Smooth muscle cell (in vitro differentiated cells): Measurements from ENCODE around the gene PRKCE. TPM values are rescaled to one million over a fixed set of nuclear protein-coding genes. Genes with fewer than 3 reads are reported as not detected.

Source experiments
- DNase-seq: peaks from one replicate; lab custom pipeline; 2025; ENCODE audit not compliant: unreplicated experiment; lab: John Stamatoyannopoulos, UW
- H2AFZ ChIP-seq: fragments of 200-600 bp; sonication (generic); 2 replicates; pipeline ENCODE4 v1.6.0; 2016; ENCODE audit warnings: antibody characterized with exemption, low read depth, mild to moderate bottlenecking
- H3F3A ChIP-seq: fragments of 200-600 bp; sonication (generic); 2 replicates; pipeline ENCODE4 v1.6.0; 2017; ENCODE audit warnings: antibody characterized with exemption, low read depth
- H3K27ac ChIP-seq: fragments of 200-600 bp; sonication (generic); 2 replicates; pipeline ENCODE4 v1.5.1; 2016; ENCODE audit warnings: low read depth, mild to moderate bottlenecking
- H3K27me3 ChIP-seq: fragments of 200-600 bp; sonication (generic); 2 replicates; pipeline ENCODE4 v1.6.1; 2016; ENCODE audit warnings: low read depth, mild to moderate bottlenecking
- H3K36me3 ChIP-seq: fragments of 200-600 bp; sonication (generic); 2 replicates; pipeline ENCODE4 v1.5.1; 2016; ENCODE audit warnings: low read depth
- H3K4me1 ChIP-seq: fragments of 200-600 bp; sonication (generic); 2 replicates; pipeline ENCODE4 v1.5.1; 2016; ENCODE audit warnings: low read depth
- H3K4me2 ChIP-seq: fragments of 200-600 bp; sonication (generic); 2 replicates; pipeline ENCODE4 v1.6.0; 2016; ENCODE audit warnings: mild to moderate bottlenecking
- H3K4me3 ChIP-seq: fragments of 200-600 bp; sonication (generic); 2 replicates; pipeline ENCODE4 v1.5.1; 2016; ENCODE audit warnings: mild to moderate bottlenecking
- H3K79me2 ChIP-seq: fragments of 200-600 bp; sonication (generic); 2 replicates; pipeline ENCODE4 v1.6.0; 2016; ENCODE audit warnings: low read depth, mild to moderate bottlenecking
- H3K9ac ChIP-seq: fragments of 200-600 bp; sonication (generic); 2 replicates; pipeline ENCODE4 v1.6.0; 2016; ENCODE audit warnings: low read depth
- H3K9me3 ChIP-seq: fragments of 200-600 bp; sonication (generic); replicated peaks from 2 replicates; pipeline ENCODE4 v1.5.1; 2016; ENCODE audit warnings: low read depth
- H4K20me1 ChIP-seq: fragments of 200-600 bp; sonication (generic); 2 replicates; pipeline ENCODE4 v1.6.0; 2016; ENCODE audit warnings: low read depth
- CTCF ChIP-seq: fragments of 200-600 bp; sonication (generic); IDR thresholded peaks from 2 replicates; pipeline ENCODE4 v1.5.1; 2017; ENCODE audit warnings: borderline replicate concordance, mild to moderate bottlenecking, antibody characterized with exemption; ENCODE audit not compliant: insufficient read depth, poor library complexity, severe bottlenecking
- WGBS: methylation state at CpG from one replicate; pipeline ENCODE4 v1.1.7; 2016; ENCODE audit warnings: low lambda C conversion rate; 5-methylcytosine and 5-hydroxymethylcytosine counted together
- polyA plus RNA-seq: library from polyadenylated mRNA; unstranded; fragments of >200 nt; fragmentation: Nextera tagmentation; extraction: Ambion mirVana; gene quantifications from 2 replicates; pipeline ENCODE4 v1.2.1, GENCODE V29; 2016
- total RNA-seq: library from RNA; depleted of rRNA; stranded (reverse); fragments of >200 nt; gene quantifications from 2 replicates; pipeline ENCODE4 v1.2.3, GENCODE V29; 2014

The PRKCE gene
- total and polyA plus RNA-seq, 2 experiments from 2014 or later, result 20.6 to 29.1 TPM

GRCh38 chr2:46181789-46182530 lies 530.5 kb downstream of the PRKCE start:
- Histone ChIP-seq H4K20me1 (no peaks in the 10 kb centered on the region), H3K36me3 (no peaks in the 10 kb centered on the region), H3K27ac (peak overlapping the region; percentile 50), H3K9ac (no peak overlapping the region), H3K4me1 (peaks cover 18% of the 10 kb centered on the region), H3K79me2 (no peaks in the 10 kb centered on the region), H3K4me3 (no peak overlapping the region), H3F3A (peaks cover 19% of the 10 kb centered on the region), H3K9me3 (no peaks in the 10 kb centered on the region), H3K27me3 (no peaks in the 10 kb centered on the region), H3K4me2 (no peak overlapping the region), H2AFZ (no peak overlapping the region)
- 96% methylated on average over 18 of the region's 18 CpGs for WGBS
- TF ChIP-seq CTCF, result no peak
- DNase-seq, result no peak

- H3K27me3 ChIP-seq, result no peaks in the 10 kb centered on the region
- H3K27ac ChIP-seq, result peak overlapping the region; percentile 50
- no peaks in the 10 kb centered on the region for H4K20me1 ChIP-seq
- H3K79me2 ChIP-seq, result no peaks in the 10 kb centered on the region
- peaks cover 15% of the 10 kb centered on the region for H3K4me1 ChIP-seq
- 90% methylated on average over 4 of the region's 4 CpGs for WGBS
- peak overlapping the region; percentile 8 for H3K4me2 ChIP-seq
- H3K9ac ChIP-seq, result no peak overlapping the region
- H2AFZ ChIP-seq, result no peak overlapping the region
- peaks cover 11% of the 10 kb centered on the region for H3F3A ChIP-seq
- no peak overlapping the region for H3K4me3 ChIP-seq
- no peak for DNase-seq
- H3K36me3 ChIP-seq, result no peaks in the 10 kb centered on the region
- H3K9me3 ChIP-seq, result no peaks in the 10 kb centered on the region
- no peak for TF ChIP-seq CTCF
Observed at GRCh38 chr2:46183426-46183825, 532.0 kb downstream of the PRKCE start.

GRCh38 chr2:46184794-46185583 lies 533.5 kb downstream of the PRKCE start:
- no peak overlapping the region for H3K4me3 ChIP-seq
- H3F3A ChIP-seq, result no peaks in the 10 kb centered on the region
- H3K27ac ChIP-seq, result no peak overlapping the region
- DNase-seq, result no peak
- H3K4me1 ChIP-seq, result peaks cover 11% of the 10 kb centered on the region
- no peaks in the 10 kb centered on the region for H3K27me3 ChIP-seq
- H4K20me1 ChIP-seq, result no peaks in the 10 kb centered on the region
- no peak overlapping the region for H2AFZ ChIP-seq
- WGBS, result 84% methylated on average over 12 of the region's 12 CpGs
- no peaks in the 10 kb centered on the region for H3K36me3 ChIP-seq
- no peak overlapping the region for H3K4me2 ChIP-seq
- H3K79me2 ChIP-seq, result no peaks in the 10 kb centered on the region
- no peak for TF ChIP-seq CTCF
- no peak overlapping the region for H3K9ac ChIP-seq
- H3K9me3 ChIP-seq, result no peaks in the 10 kb centered on the region
